ENCODE data around the gene DHRS12.
A peak's percentile ranks its signal among the peaks of the same experiment; 100 is the strongest.
"Not testable (repeated sequence)": the region's sequence is repeated elsewhere in the genome, so short reads cannot be mapped to it uniquely, and the experiment has no call there.

The DHRS12 gene

DNA sequence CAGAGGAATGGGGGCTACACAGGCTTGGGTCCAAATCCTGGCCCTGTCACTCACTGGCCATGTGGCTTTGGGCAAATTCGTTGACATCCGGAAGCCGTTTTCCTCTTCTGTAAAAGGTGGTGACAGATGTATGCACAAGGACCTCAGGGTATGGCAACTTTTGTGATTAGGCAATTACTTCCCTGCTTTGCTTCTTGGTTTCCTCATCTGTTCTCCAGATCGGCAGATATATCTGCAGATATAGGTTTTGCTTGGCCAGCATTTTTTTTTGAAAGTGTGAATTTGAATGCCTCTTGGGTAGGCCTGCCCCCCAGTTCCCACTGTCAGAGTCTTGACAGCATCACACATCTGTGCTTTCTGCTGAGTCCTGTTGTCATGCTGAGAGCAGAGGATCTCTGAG is 23.3 kb upstream of the DHRS12 start:
- DNase-seq: no peak

DNA sequence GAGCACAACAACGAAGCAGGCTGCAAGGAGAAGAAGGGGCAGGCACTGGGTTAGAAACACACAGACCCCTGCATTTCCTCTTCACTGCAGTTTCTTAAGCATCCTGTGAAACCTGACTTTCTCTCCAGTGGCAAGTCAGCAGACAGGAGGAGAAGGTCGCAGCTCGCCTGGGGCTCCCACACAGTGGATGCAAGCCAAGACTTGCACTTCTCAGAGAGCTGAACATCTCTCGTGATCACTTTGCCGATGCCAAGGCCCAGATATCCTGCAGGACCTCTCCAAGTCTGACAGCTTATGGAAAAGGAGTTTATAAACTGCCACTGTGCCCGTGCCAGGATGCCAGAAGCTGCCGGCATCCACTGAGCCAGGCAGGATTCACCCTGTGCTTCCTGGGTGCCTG is 22.6 kb upstream of the DHRS12 start:
- DNase-seq: no peak

DNA sequence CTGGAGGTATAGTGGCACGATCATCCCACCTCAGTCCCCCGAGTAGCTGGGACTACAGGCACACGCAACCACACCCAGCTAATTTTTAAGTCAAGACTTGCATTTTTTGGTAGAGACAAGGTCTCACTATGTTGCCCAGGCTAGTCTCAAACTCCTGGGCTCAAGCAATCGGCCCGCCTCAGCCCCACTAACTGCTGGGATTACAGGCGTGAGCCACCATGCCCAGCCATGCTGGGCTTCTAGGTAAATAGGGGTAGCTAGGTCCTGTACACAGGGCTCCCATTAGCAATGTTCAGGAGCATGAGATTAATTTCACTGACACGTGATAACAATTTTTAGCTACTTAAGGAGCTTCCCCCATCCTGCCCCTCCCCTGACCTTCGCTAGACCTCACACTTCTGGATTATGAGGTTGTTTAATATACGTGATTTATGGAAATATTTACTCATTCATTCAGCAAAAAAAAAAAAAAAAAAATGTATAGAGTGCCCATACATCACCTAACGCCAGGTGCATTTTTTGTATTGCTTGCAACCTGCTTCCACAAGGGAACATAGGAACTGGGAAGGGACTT is 21.8 kb upstream of the DHRS12 start:
- DNase-seq: no peak

DNA sequence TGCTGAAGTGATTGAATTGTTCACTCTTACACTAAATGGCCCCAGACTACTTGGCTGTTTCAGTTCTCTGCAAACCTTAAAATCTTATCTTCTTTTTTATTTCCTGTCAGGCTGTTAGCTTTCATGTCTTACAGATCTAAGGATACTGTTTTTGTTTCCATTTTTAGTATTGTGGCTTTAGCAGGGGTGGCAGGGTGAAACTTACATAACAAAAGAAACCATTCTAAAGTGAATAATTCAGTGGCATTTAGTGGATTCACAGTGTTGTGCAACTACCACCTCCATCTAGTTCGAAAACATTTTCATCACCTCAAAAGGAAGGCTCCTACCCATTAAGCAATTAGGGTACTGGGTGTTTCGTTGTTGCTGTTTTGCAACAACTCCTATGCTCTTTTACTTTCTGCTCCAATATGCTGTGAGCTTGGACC is 21.2 kb upstream of the DHRS12 start:
- no peak for DNase-seq

DNA sequence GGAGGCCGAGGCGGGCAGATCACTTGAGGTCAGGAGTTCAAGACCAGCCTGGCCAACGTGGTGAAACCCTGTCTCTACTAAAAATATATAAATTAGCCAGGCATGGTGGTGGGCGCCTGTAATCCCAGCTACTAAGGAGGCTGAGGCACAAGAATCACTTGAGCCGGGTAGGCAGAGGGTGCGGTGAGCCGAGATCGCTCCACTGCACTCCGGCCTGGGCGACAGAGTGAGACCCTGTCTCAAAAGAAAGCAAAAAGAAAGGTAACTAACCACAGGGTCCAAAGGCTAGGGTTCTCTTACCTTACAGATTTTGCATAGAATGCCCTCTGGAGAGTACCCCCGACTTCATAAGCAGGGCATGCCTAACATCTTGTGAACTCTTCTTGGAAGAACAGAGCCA is 20.7 kb upstream of the DHRS12 start:
- not testable (repeated sequence) for DNase-seq

DNA sequence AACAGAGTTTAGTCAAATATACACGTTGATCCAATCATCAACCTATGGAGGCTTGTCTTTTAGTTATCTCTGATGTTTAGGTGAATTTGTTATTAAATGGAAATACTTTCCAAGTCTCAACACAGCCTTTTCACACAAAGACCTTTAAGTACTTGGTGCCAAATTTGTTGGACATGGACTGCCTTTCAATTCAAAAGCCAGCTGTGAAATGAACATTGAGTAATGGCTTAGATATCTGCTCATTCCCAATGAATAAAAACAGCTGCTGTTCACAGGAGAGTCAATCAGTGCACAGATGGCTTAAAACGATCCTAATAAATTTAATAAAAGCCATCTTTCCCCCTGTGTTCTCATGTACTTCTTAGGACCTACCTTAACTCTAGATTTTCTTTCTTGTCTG is 19.9 kb upstream of the DHRS12 start:
- DNase-seq: no peak

DNA sequence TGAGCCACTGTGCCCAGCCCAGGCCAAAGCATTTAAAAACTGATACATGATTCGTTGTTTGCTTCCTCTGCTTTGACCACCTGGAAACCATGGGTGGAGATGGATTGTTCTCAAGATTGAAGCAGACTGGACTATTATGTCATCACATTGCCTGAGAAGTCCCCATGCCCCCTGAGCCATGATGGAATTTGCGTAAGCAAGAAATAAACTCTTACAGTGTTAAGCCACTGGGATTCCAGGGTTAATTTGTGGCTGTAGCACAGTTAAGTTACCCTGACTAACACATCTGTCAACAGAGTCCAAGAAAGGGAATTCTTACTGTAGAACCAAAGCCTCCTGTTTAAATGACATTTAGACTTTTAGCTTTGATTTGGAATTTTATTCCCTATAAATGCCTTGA is 19.4 kb upstream of the DHRS12 start:
- no peak for DNase-seq

DNA sequence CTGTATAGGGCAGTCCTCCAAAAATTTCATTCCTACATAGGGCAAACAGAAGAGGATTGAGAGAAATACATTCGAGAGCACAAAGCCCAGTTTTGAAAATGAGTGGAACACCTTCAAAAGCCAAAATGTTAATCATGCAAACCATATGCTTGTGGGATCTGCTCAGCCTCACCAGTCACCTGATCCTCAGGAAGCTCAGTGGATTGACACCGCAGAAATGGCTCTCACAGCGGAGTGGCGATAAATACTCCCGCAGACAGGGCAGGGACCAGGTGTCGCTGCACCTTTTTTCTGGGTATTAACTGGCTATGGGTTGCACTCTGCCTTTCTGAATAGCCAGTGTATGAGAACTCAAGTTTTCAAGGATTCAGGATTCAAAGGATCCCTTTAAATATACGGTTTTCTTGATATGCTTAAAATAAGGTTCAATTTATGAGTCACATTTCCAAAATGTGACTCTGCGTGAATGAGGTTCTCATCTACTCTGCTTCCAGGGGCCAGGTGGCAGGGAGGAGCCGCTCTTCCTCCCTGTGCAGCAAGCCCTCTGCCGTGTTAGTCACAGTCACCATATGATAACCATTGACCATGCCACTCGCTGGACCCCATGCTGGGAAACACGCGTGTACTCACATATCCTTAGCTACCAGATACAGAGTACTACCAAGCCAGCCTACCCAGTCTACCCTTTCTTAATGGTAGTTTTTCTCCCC is 18.3 kb upstream of the DHRS12 start:
- no peak for DNase-seq

DNA sequence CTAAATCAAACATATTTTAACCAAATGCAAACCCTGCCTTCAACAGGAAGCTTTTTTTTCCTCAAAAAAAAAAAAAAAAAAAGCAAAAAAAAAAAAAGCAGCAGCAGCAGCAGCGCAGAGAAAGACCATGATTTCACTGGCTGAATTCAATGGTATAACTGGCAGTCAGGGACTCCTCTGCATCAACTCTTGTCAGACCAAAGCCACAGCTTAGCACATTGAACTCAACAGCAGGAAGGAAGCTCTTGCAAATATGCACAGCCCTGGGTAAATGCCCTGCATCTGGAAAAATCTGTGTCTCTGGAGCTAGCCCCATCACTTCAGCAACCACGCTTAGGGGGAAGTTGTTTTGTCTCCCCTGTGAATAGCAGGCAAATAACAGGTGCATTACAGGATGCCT is 17.6 kb upstream of the DHRS12 start:
- no peak for DNase-seq

DNA sequence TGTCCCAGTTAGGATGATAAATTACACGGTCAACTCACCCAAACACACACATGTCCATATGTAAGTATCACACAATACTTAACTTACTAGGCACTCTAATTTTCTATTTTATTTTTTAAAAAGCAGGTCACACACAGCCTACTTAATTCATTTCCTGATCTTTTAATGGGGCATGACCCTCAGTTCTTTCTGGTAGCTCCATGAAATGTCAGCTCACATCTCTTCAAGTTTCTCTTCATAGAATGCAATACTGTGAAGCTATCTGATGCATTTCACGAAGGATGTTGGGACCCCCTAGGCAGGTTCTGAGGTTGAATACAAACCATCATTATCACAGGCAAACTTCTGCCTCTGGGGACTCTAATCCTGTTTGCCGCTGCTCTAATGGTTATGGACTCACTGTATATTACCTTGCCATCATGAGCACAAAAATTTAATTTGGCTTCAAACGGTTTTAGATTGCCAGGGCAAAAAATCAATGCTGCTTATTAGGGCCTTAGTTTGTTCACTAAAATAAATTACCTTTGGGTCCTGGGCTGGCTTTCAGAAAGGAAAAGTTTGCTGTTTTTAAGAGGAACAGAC is 16.1 kb upstream of the DHRS12 start:
- no peak for DNase-seq

DNA sequence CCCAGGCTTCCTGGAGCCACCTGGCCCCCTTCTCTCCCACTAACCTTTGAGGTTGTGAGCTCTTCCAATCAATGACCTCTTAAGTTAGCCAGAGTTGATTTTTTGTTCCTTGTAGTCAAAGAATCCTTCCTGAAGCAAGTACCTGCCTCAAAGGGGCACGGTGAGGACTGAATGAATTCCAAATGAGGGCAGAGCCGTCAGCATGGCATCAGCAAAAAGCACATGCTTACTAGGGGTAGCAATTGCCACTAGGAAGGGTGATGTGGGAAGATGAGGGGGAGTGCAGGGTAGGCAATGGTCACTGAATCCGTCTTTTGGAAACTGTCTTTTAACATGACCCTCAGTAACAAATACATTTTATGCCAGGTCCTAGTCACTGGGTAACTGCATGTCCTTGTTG is 15.6 kb upstream of the DHRS12 start:
- DNase-seq: no peak

DNA sequence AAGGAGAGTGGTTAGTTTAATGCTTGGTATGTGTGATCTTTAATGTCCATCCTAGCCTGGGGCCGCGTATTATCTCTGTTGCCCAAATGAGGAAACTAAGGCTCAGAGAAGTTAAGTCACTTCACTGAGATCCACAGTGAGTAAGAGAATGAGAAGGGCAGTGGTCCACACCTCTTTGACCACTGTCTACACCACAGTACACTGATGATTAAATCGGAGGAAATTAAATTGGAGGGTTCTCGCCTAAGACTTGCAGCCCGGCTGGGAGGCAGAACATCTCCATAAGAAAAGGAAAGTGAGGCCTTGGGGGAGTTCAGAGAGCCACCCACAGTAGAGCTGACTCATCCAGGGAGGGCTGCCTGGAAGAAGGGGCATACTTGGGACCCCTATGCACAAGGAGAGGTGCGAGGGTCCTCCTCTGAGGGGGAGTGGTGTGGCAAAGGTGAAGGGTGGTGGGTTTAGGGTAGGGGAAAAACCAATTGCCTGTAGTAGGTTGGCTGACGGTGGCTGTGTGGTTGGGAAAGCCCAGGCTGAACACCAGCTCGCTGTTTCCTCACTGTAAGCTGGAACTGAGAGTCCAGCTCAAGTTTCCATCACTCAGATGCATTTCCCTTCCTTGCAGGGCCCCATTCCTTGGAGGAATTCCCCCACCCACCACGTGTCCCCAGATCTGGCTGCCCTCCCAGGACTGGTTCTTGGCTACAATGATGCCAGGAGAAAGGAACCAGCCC is 15.0 kb upstream of the DHRS12 start:
- DNase-seq: no peak

DNA sequence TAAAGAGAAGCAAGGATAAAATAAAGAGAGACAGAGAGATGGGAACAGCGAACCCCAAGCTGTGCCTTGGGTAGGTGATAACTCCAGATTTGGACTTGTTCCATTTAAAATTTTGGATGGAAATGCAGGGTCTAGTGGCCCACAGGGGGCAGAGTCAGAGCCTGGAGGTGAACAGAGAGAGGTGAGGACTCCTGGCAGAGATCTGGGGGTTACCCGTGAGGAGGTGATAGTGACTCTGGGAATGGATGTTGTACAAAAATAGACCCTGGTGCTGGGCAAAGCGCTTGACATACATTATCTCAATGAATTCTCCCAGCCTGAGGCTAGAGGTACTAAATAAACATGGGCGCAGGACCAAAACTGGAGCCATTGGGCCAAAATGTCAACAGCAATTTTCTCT is 14.3 kb upstream of the DHRS12 start:
- DNase-seq: no peak

DNA sequence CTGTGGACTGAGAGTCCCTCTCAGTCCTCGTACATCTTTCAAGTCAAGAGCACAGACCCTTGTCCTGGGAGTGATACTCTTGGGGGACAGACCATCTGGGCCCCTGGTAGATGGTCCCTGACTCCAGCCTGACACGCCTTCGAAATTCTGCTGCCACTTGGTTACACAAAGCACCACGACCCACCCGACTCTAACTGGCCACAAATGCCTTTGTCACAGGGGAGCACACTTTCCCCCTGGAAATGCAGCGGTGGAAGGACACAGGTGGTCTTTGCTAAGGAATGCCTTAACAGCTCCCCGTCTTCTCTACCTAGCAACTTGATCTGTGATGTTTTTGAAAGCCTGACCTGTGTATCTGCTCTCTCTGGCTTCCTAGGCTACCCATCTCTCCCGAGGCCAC is 13.8 kb upstream of the DHRS12 start:
- no peak for DNase-seq

DNA sequence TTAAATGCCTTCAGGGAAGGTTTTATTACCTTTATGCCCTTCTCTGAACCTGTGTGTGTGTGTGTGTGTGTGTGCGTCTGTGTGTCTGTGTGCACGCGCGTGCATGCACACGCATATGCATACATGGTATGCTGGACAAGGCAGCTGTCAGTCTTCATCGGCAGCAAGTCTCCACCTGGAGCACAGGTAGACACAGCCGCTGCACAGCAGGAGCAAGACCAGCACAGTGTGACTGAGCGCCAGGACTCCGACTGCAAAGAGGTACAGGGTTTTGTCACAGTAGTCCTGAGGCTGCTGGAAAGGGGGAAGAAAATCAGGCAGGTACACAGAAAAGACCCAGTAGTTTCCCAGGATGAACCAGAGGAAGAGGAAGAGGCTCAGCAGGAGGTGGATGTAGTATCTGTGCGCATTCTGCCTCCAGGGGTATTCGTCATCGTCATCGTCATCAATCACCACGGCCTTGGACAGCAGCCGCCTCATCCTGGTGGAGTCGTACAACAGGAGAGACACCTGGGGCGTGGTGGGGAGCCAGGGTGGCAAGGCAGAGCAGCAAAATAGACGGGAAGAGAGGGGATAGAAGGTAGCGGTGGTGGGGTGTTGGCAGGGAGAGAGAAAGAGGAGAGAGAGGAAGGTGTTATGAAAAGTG is 12.8 kb upstream of the DHRS12 start:
- no peak for DNase-seq

DNA sequence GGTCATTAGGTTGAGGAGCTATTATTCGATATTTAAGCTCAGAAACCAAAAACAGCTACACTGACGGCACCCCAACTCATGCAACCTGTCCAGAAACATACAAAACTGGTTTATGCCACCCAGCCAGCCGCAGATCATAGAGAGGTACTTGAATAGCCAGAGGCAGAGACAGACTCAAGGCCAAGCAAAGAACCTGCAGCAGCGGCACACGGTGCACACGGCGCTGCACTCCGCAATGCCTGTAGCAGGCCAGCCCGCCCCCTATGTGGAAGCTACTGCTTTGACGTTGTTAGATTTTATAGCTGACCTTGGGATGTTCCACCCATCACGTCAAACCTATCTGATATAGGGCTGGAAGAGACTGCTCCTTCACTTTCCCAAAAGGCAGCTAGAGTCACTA is 11.9 kb upstream of the DHRS12 start:
- DNase-seq: no peak

DNA sequence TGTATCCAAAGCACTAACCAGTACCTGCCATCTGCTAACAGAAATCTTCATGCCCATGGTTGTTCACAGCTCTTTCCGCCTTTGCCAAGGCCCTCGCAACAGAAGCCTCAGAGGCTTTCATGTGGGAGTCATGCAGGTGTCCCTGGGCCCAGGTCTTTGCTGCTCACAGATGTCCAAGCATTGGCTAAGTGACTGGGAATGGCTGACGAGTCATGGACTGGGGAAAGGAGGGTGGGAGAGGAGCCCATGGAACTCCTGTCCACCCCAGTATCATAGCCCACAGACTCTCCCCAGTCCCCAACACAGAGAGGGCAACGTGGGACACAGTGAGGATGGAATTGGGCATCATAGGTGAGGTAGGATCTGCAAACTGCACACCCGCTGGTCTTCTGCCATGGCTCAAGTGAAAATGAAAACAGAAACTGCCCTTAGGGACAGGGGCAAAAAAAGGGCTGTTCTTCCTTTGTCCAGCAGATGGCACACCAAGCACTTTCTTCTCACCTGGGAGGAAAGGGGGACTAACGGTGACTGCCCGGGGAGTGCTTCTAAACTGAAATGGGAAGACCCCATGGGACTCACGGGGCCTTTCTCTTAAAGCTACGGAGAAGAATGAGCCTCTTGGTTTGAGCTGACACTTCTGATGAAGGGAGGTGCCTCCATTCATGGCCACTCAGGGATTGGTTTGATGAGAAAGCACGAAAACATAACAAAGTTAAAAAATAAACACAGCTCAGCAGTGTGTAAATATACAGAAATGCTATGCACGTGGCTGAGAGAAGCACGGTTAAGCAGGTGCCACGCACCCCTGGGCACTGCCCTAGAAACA is 11.1 kb upstream of the DHRS12 start:
- peak; percentile 36 to 60 for DNase-seq

DNA sequence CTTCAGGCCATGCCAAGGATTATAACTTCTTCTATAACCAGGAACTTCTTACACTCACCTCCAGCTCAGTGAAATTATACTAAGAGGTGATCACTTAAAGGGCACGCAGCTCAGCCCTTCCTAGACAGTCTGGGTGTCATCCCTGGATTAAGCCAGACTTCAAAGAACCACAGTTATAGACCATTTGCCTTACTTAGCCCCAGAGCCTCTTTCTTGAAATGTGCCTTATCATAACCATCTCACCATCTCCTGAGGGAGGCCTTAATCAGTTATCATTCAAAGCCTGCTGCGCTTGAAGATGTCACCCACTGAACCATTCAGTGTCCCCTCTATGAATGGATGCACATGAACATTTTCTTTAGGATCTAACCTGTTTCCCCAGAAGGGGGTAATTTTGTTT is 10.1 kb upstream of the DHRS12 start:
- no peak for DNase-seq

DNA sequence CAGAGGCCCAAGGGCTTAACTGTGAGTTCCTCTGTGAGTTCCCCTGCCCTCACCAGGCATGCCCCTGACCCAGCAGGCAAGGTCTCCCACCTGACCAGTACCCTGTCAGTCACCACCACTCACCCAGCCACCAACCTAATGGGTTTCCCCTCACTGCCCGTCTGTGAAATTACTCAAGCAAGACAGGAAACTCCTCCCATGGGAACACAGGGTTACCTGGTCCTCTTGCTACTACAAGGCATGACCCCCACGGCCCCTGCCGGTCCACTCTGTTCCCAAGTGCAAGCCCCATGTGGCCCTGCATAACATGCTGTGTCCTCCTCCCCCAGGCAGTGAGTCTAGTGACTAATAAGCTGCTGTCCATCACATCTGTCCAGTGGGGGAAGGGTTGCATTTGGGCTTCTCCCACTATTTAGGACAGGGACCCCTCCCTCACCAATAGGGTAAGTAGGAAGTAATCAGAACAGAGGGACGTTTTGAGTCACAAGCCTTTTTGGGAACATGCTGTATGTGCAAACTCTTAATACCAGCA is 8.0 kb upstream of the DHRS12 start:
- no peak for DNase-seq

DNA sequence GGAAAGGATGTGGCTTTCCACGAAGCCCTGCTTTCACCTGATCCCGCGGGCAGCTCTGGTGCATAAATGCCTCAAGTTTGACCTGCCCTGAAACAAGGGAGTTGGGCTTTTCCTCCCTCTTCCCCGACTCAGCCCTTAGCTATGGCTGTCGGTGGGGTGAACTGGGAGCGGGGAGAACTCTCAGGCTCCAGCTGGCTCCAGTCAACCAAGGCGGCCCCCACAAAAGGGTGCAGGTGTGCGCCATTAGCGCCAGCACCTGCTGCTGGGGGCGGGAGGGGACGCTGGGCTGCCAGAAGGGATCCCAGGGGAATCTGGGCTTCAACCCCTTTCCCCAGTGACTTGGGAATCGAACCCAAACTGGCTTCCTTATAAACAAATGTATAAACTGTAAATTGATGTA is 7.1 kb upstream of the DHRS12 start:
- DNase-seq: no peak

DNA sequence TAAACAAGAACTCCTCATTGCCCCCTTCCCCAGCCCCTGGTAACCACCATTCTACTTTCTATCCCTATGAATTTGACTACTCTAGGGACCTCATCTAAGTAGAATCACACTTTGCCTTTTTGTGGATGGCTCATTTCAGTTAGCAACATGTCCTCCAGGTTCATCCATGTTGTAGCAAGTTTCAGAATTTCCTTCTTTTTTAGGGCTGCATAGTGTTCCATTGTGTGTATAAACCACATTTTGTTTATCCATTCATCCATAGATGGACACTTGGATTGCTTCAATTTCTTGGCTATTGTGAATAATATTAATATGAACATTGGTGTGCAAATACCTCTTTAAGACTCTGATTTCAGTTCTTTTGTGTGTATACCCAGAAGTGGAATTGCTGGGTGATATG is 4.8 kb upstream of the DHRS12 start:
- no peak for DNase-seq

DNA sequence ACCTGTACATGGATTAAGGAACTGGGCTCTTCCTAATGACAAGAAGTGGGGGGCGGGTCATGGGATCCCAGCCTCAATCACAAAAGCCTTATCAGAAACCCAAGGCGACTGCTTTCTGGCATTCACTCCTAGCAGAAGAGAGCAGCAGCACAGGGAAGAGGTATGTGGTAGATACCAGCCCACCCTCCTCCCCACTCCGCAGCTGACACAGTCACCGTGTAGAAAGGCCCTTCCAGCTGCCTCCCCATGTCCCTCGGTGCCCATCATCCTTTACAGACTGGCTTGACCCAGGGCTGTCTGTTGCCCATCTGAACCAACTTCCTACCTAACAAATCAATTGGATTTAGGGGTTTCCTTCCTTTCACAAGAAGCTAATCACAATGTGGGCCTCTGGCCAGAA is 3.1 kb upstream of the DHRS12 start:
- no peak for DNase-seq
